ENCODE data around the gene PIEZO1. TPM values are rescaled to one million over a fixed set of nuclear protein-coding genes. Genes with fewer than 3 reads are reported as not detected.

Gene PIEZO1
- total RNA-seq, 1 experiment from 2014 or later, result 71.1 TPM

DNA sequence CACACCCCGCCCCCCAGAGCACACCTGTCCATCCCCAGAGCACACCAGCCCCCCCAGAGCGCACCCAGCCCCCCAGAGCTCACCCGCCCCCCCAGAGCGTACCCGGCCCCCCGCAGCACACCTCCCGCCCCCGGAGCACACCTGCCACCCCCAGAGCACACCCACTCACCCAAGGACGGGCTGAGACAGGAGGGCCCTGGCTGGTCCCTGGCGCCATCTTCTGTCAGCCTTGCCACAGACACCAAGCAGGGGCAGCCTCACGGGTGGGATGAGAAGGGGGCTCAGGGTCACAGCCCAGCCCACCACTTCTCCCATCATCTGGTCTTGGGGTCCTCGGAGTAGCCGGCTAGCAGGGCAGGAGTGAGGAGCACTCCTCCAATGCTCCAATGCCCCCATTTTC lies 31.8 kb downstream of the PIEZO1 start:
- no peaks in the 10 kb centered on the region for H3K23me2 ChIP-seq (ENCODE audit: insufficient read length, low read depth, low read length, poor library complexity, severe bottlenecking)
- no peak overlapping the region for H3K14ac ChIP-seq (ENCODE audit: insufficient read depth, low read length)
- Mint-ChIP-seq H3K4me1 (peaks cover 18 to 34% of the 10 kb centered on the region in 2 experiments), H3K27me3 (ENCODE audit: low read depth) (no peaks in the 10 kb centered on the region), H3K27ac (no peak overlapping the region), H3K36me3 (ENCODE audit: insufficient read depth in 1 of 3, low read depth in 3 of 3) (no peaks in the 10 kb centered on the region), H3K9me3 (no peaks in the 10 kb centered on the region; a peak in 1 of 5 replicates), H3K4me3 (no peak overlapping the region)
- no peak for TF ChIP-seq CTCF (conservative IDR thresholded peaks at IDR 0.05)
- no peaks in the 10 kb centered on the region for H3K9me3 ChIP-seq (ENCODE audit: control insufficient read depth, low read depth, low read length)
- H2BK15ac ChIP-seq (ENCODE audit: low read depth, low read length), result no peak overlapping the region; the same call in 1 of the 2 replicates
- no peak overlapping the region for H3K4ac ChIP-seq (ENCODE audit: low read depth, low read length)
- no peak overlapping the region for H2AK5ac ChIP-seq (ENCODE audit: insufficient read length, low read length)
- H2BK120ac ChIP-seq (ENCODE audit: low read depth, low read length, poor library complexity, severe bottlenecking), result no peak overlapping the region
- H3K27ac ChIP-seq (ENCODE audit: insufficient read length, low read depth, low read length), result no peak overlapping the region
- H2BK12ac ChIP-seq (ENCODE audit: insufficient read length, low read depth, low read length), result no peak overlapping the region
- H2BK20ac ChIP-seq (ENCODE audit: low read depth, low read length, poor library complexity, severe bottlenecking), result no peak overlapping the region
- no peak overlapping the region for H4K91ac ChIP-seq (ENCODE audit: insufficient read length, low read depth, low read length)
- H4K8ac ChIP-seq (replicated peaks; ENCODE audit: insufficient read length, low read depth, low read length), result no peak overlapping the region
- no peak overlapping the region for H3K56ac ChIP-seq (ENCODE audit: insufficient read length, low read depth, low read length)
- WGBS (ENCODE audit: extremely low coverage, insufficient read length, low lambda C conversion rate), result no CpG with 5 or more reads among the region's 13 CpGs
- no peaks in the 10 kb centered on the region for H3K27me3 ChIP-seq (ENCODE audit: insufficient read depth, low read length)
- H3K23ac ChIP-seq (ENCODE audit: insufficient read length, low read depth, low read length), result no peak overlapping the region
- H3K18ac ChIP-seq (ENCODE audit: insufficient read length, low read depth, low read length), result no peak overlapping the region
- H3K9ac ChIP-seq (ENCODE audit: extremely low read depth, insufficient read length, low read length), result no peak overlapping the region
- no peak overlapping the region for H2AFZ ChIP-seq (ENCODE audit: low read length)
- H4K5ac ChIP-seq (ENCODE audit: insufficient read length, low read depth, low read length), result no peak overlapping the region
- no peaks in the 10 kb centered on the region for H3K79me1 ChIP-seq (ENCODE audit: insufficient read depth, low read depth, low read length, poor library complexity, severe bottlenecking)
- no peaks in the 10 kb centered on the region for H3K79me2 ChIP-seq (ENCODE audit: insufficient read depth, low read length)
- no peak overlapping the region for H2BK5ac ChIP-seq (ENCODE audit: insufficient read length, low read length)
- H3T11ph ChIP-seq (ENCODE audit: low read length), result no peak overlapping the region
- no peak overlapping the region for H3K4me2 ChIP-seq (ENCODE audit: insufficient read depth, insufficient read length, low read length)
- DNase-seq, result no peak
- no peaks in the 10 kb centered on the region for H3K4me1 ChIP-seq (ENCODE audit: insufficient read depth, low read length)
- no peaks in the 10 kb centered on the region for H4K20me1 ChIP-seq (ENCODE audit: control insufficient read depth, insufficient read depth, insufficient read length)
